Measurements from ENCODE around the gene BTN1A1.
"Not testable (repeated sequence)": the region's sequence is repeated elsewhere in the genome, so short reads cannot be mapped to it uniquely, and the experiment has no call there.

Gene BTN1A1

GRCh38 chr6:26541579-26541978 lies 41.5 kb downstream of the BTN1A1 start:
- Histone ChIP-seq H3K27me3 (ENCODE audit: insufficient read depth, poor library complexity, severe bottlenecking) (no peaks in the 10 kb centered on the region), H3K36me3 (ENCODE audit: low read depth) (peaks cover 55% of the 10 kb centered on the region), H3K4me1 (ENCODE audit: insufficient read depth, poor library complexity, severe bottlenecking) (no peaks in the 10 kb centered on the region), H3K27ac (ENCODE audit: poor library complexity, severe bottlenecking) (no peak overlapping the region), H3K9me3 (ENCODE audit: severe bottlenecking) (no peaks in the 10 kb centered on the region), H3K4me3 (ENCODE audit: severe bottlenecking) (no peak overlapping the region)
- ATAC-seq (ENCODE audit: low read depth), result no peak
- TF ChIP-seq, protein P1, sequence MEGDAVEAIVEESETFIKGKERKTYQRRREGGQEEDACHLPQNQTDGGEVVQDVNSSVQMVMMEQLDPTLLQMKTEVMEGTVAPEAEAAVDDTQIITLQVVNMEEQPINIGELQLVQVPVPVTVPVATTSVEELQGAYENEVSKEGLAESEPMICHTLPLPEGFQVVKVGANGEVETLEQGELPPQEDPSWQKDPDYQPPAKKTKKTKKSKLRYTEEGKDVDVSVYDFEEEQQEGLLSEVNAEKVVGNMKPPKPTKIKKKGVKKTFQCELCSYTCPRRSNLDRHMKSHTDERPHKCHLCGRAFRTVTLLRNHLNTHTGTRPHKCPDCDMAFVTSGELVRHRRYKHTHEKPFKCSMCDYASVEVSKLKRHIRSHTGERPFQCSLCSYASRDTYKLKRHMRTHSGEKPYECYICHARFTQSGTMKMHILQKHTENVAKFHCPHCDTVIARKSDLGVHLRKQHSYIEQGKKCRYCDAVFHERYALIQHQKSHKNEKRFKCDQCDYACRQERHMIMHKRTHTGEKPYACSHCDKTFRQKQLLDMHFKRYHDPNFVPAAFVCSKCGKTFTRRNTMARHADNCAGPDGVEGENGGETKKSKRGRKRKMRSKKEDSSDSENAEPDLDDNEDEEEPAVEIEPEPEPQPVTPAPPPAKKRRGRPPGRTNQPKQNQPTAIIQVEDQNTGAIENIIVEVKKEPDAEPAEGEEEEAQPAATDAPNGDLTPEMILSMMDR (IDR thresholded peaks at IDR 0.05; ENCODE audit: poor library complexity, severe bottlenecking), result no peak
- DNase-seq (ENCODE audit: low spot score), result no peak

- H3K27ac ChIP-seq (ENCODE audit: poor library complexity, severe bottlenecking), result no peak overlapping the region
- DNase-seq (ENCODE audit: low spot score) (no peak), ATAC-seq (ENCODE audit: low read depth) (peak; percentile 73)
- no peaks in the 10 kb centered on the region for H3K27me3 ChIP-seq (ENCODE audit: insufficient read depth, poor library complexity, severe bottlenecking)
- peaks cover 55% of the 10 kb centered on the region for H3K36me3 ChIP-seq (ENCODE audit: low read depth)
- no peak overlapping the region for H3K4me3 ChIP-seq (ENCODE audit: severe bottlenecking)
- H3K4me1 ChIP-seq (ENCODE audit: insufficient read depth, poor library complexity, severe bottlenecking), result no peaks in the 10 kb centered on the region
- TF ChIP-seq, protein P1 (IDR thresholded peaks at IDR 0.05; ENCODE audit: poor library complexity, severe bottlenecking), result peak; percentile 40
- H3K9me3 ChIP-seq (ENCODE audit: severe bottlenecking), result no peaks in the 10 kb centered on the region
These were observed 43.9 kb downstream of the BTN1A1 start for GRCh38 chr6:26543953-26544352.

DNA sequence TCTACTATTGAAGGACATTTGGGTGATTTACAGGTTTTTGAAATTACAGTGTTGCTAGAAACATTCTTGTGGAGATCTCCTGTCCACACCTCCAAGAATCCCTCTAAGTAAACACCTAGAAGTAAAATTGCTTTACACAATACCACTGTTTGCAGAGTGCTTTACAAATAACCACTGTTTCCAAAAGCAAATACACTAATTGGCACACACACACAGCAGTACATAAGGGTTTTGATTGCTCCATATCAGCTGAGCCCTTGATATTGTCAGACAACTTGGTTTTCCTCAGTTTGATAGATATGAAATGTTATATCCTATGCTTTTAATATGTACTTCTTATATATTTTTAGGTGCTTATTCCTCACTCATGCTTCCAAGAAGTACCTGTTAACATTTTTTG lies 44.4 kb downstream of the BTN1A1 start:
- Histone ChIP-seq H3K27ac (ENCODE audit: poor library complexity, severe bottlenecking) (no peak overlapping the region), H3K27me3 (ENCODE audit: insufficient read depth, poor library complexity, severe bottlenecking) (no peaks in the 10 kb centered on the region), H3K4me3 (ENCODE audit: severe bottlenecking) (no peak overlapping the region), H3K9me3 (ENCODE audit: severe bottlenecking) (no peaks in the 10 kb centered on the region), H3K4me1 (ENCODE audit: insufficient read depth, poor library complexity, severe bottlenecking) (no peaks in the 10 kb centered on the region), H3K36me3 (ENCODE audit: low read depth) (peaks cover 55% of the 10 kb centered on the region)
- TF ChIP-seq, protein P1 (IDR thresholded peaks at IDR 0.05; ENCODE audit: poor library complexity, severe bottlenecking), result no peak
- DNase-seq (ENCODE audit: low spot score) (no peak), ATAC-seq (ENCODE audit: low read depth) (no peak)

DNA sequence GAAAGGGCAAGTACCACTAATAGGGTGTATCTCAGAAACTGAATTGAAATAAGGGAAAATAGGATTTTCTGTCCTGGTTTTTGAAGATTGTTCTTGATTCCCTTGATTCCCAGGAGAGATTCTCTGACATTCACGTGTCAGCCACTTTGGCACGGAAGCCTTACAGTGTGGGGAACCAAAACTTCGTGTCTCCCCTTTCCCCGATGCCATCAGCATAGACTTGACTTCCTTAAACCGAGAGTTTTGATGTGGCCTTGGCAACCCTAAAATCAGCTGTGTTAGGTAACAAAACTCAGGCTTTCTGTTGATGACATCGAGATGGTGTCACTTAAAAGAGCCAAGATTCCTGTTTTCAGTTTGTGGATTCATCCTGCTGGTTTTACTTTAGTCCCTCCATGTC lies 45.5 kb downstream of the BTN1A1 start:
- ATAC-seq (ENCODE audit: low read depth) (no peak), DNase-seq (ENCODE audit: low spot score) (no peak)
- H3K9me3 ChIP-seq (ENCODE audit: severe bottlenecking), result no peaks in the 10 kb centered on the region
- H3K4me3 ChIP-seq (ENCODE audit: severe bottlenecking), result no peak overlapping the region
- H3K36me3 ChIP-seq (ENCODE audit: low read depth), result peaks cover 44% of the 10 kb centered on the region
- H3K4me1 ChIP-seq (ENCODE audit: insufficient read depth, poor library complexity, severe bottlenecking), result no peaks in the 10 kb centered on the region
- TF ChIP-seq, protein P1 (IDR thresholded peaks at IDR 0.05; ENCODE audit: poor library complexity, severe bottlenecking), result no peak
- H3K27me3 ChIP-seq (ENCODE audit: insufficient read depth, poor library complexity, severe bottlenecking), result no peaks in the 10 kb centered on the region
- H3K27ac ChIP-seq (ENCODE audit: poor library complexity, severe bottlenecking), result no peak overlapping the region

DNA sequence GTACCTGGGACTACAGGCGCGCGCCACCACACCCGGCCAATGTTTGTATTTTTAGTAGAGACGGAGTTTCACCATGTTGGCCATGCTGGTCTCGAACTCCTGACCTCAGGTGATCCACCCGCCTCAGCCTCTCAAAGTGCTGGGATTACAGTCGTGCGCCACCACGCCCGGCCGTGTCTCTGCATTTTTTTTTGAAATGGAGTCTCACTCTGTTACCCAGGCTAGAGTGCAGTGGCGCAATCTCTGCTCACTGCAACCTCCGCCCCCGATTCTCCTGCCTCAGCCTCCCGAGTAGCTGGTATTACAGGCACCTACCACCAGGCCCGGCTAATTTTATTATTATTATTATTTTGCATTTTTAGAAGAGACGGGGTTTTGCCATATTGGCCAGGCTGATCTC lies 47.3 kb downstream of the BTN1A1 start:
- H3K4me3 ChIP-seq (ENCODE audit: severe bottlenecking); H3K4me1 ChIP-seq (ENCODE audit: insufficient read depth, poor library complexity, severe bottlenecking); H3K27ac ChIP-seq (ENCODE audit: poor library complexity, severe bottlenecking); H3K27me3 ChIP-seq (ENCODE audit: insufficient read depth, poor library complexity, severe bottlenecking); ATAC-seq (ENCODE audit: low read depth); H3K9me3 ChIP-seq (ENCODE audit: severe bottlenecking); DNase-seq (ENCODE audit: low spot score): not testable (repeated sequence)
- H3K36me3 ChIP-seq (ENCODE audit: low read depth), result peaks cover 27% of the 10 kb centered on the region
